ENCODE results near the gene BLOC1S6.
"Not testable (repeated sequence)": the region's sequence is repeated elsewhere in the genome, so short reads cannot be mapped to it uniquely, and the experiment has no call there.

Gene BLOC1S6

GRCh38 chr15:45641999-45642932 is 55.1 kb downstream of the BLOC1S6 start:
- peak; percentile 3 for DNase-seq

GRCh38 chr15:45644437-45644836 is 57.3 kb downstream of the BLOC1S6 start:
- no peak for DNase-seq

- no peak for DNase-seq
These were observed 58.1 kb downstream of the BLOC1S6 start for GRCh38 chr15:45645026-45645980.

- no peak for DNase-seq
These were observed 59.0 kb downstream of the BLOC1S6 start for GRCh38 chr15:45646220-45646619.

GRCh38 chr15:45647828-45648227 is 60.6 kb downstream of the BLOC1S6 start:
- DNase-seq, result no peak

- DNase-seq, result no peak
These were observed 61.5 kb downstream of the BLOC1S6 start for GRCh38 chr15:45648521-45649200.

GRCh38 chr15:45650007-45650406 is 62.8 kb downstream of the BLOC1S6 start:
- DNase-seq, result not testable (repeated sequence)

- no peak for DNase-seq
These were observed 63.8 kb downstream of the BLOC1S6 start for GRCh38 chr15:45650889-45651525.

GRCh38 chr15:45653702-45654424 is 66.7 kb downstream of the BLOC1S6 start:
- DNase-seq, result no peak

GRCh38 chr15:45654749-45655148 is 67.6 kb downstream of the BLOC1S6 start:
- no peak for DNase-seq

- DNase-seq, result no peak
These were observed 70.1 kb downstream of the BLOC1S6 start for GRCh38 chr15:45657254-45657653.

- no peak for DNase-seq
These were observed 70.8 kb downstream of the BLOC1S6 start for GRCh38 chr15:45657764-45658545.

Measured in NCI-H2107 (cell line).